H1 (cell line): ENCODE results near the gene FLRT1. TPM values are rescaled to one million over a fixed set of nuclear protein-coding genes. Genes with fewer than 3 reads are reported as not detected.

Experiments used
- CTCF ChIA-PET: fragments of 300-600 bp; sonication (Branson Sonifier 250); formaldehyde crosslinking; loops from one replicate; lab custom pipeline; 2021; ENCODE audit not compliant: partially characterized antibody; lab: Charles Lee
- POLR2A ChIA-PET: fragments of 300-600 bp; sonication (Branson Sonifier 250); formaldehyde crosslinking; loops from one replicate; lab custom pipeline; 2021; ENCODE audit warnings: inconsistent platforms; ENCODE audit not compliant: partially characterized antibody; lab: Charles Lee
- DNase-seq, 2 experiments: peaks; one replicate each; pipeline versions ENCODE4 v3.0.0 to v3.0.0-alpha.2; 2010 to 2022; ENCODE audit warnings: low spot score in 2 of 2, low read depth in 1 of 2, mixed read lengths in 1 of 2
- FAIRE-seq: peaks from 2 replicates; lab custom pipeline; 2011; peaks lifted over from hg19 to GRCh38; lab: Jason Lieb, UNC
- H2AFZ ChIP-seq: 2 replicates; pipeline ENCODE4 v1.8.1; 2012; ENCODE audit warnings: low read length, inconsistent platforms
- H2AK5ac ChIP-seq: 2 replicates; pipeline ENCODE4 v1.6.1; 2013; ENCODE audit warnings: low read depth, low read length
- H2BK120ac ChIP-seq: replicated peaks from 2 replicates; pipeline ENCODE3; 2013; ENCODE audit warnings: low read depth, low read length, inconsistent platforms
- H2BK12ac ChIP-seq: 2 replicates; pipeline ENCODE4 v1.6.1; 2013; ENCODE audit warnings: low read depth, low read length
- H2BK15ac ChIP-seq: 2 replicates; pipeline ENCODE4 v1.6.1; 2013; ENCODE audit warnings: low read length
- H2BK20ac ChIP-seq: 2 replicates; pipeline ENCODE4 v1.6.1; 2013; ENCODE audit warnings: low read length
- H2BK5ac ChIP-seq: 2 replicates; pipeline ENCODE4 v1.6.1; 2013; ENCODE audit warnings: low read depth, low read length
- H3K14ac ChIP-seq: 2 replicates; pipeline ENCODE4 v1.6.1; 2013; ENCODE audit warnings: inconsistent platforms; ENCODE audit not compliant: insufficient read length
- H3K18ac ChIP-seq: 2 replicates; pipeline ENCODE4 v1.6.1; 2013; ENCODE audit warnings: low read length; ENCODE audit errors: extremely low read depth
- H3K23ac ChIP-seq: 2 replicates; pipeline ENCODE4 v1.6.1; 2013; ENCODE audit warnings: inconsistent platforms; ENCODE audit not compliant: insufficient read length
- H3K23me2 ChIP-seq: 2 replicates; pipeline ENCODE4 v1.6.1; 2013; ENCODE audit warnings: low read depth, low read length
- H3K27ac ChIP-seq: 2 replicates; pipeline ENCODE4 v1.6.1; 2011; ENCODE audit warnings: low read depth, low read length, inconsistent platforms
- H3K27me3 ChIP-seq, 4 experiments: replicated peaks in 1 of 4; 1 replicate in 1 of 4; 2 replicates in 3 of 4; pipeline versions ENCODE4 v1.6.1 to v1.8.1; 2011 to 2013; ENCODE audit warnings: low read length in 3 of 4, mild to moderate bottlenecking in 3 of 4, inconsistent platforms in 2 of 4, mixed read lengths in 2 of 4, moderate library complexity in 1 of 4; ENCODE audit not compliant: control insufficient read depth in 3 of 4, insufficient read depth in 3 of 4; ENCODE audit errors: extremely low read depth in 1 of 4
- H3K36me3 ChIP-seq, 4 experiments: 2 replicates each; pipeline versions ENCODE4 v1.6.1 to v1.8.1; 2011 to 2013; ENCODE audit warnings: mild to moderate bottlenecking in 4 of 4, low read length in 3 of 4, moderate library complexity in 2 of 4, control low read depth in 1 of 4, inconsistent platforms in 1 of 4; ENCODE audit not compliant: insufficient read depth in 4 of 4, control insufficient read depth in 2 of 4
- H3K4ac ChIP-seq: replicated peaks from 2 replicates; pipeline ENCODE3; 2013; ENCODE audit warnings: low read length, low read depth, mixed read lengths, inconsistent platforms; ENCODE audit not compliant: insufficient read length
- H3K4me1 ChIP-seq, 4 experiments: replicated peaks in 1 of 4; 1 replicate in 1 of 4; 2 replicates in 3 of 4; pipeline versions ENCODE4 v1.6.1 to v1.8.1; 2011 to 2013; ENCODE audit warnings: low read length in 3 of 4, inconsistent platforms in 2 of 4, mixed read lengths in 1 of 4; ENCODE audit not compliant: insufficient read depth in 4 of 4, control insufficient read depth in 3 of 4
- H3K4me2 ChIP-seq, 2 experiments: 2 replicates each; pipeline versions ENCODE4 v1.6.1 to v1.8.1; 2011 to 2013; ENCODE audit warnings: low read depth in 2 of 2, low read length in 2 of 2, control low read depth in 1 of 2, inconsistent platforms in 1 of 2, mild to moderate bottlenecking in 1 of 2; ENCODE audit not compliant: insufficient read depth in 1 of 2
- H3K4me3 ChIP-seq, 4 experiments: fragments of 200-600, 300-600 bp in 1 of 4; sonication (generic), shearing (Covaris generic), sonication (Bioruptor Twin) in 1 of 4; 2 replicates each; pipeline versions ENCODE4 v1.5.1 to v1.8.1; 2011 to 2016; ENCODE audit warnings: low read length in 4 of 4, low read depth in 3 of 4, control low read depth in 2 of 4, inconsistent platforms in 2 of 4, mild to moderate bottlenecking in 2 of 4, mixed read lengths in 1 of 4, moderate library complexity in 1 of 4; ENCODE audit not compliant: insufficient read depth in 2 of 4; ENCODE audit errors: extremely low read depth in 1 of 4
- H3K56ac ChIP-seq: replicated peaks from 2 replicates; pipeline ENCODE3; 2013; ENCODE audit warnings: low read depth, mild to moderate bottlenecking, mixed read lengths, low read length, inconsistent platforms; ENCODE audit not compliant: insufficient read length
- H3K79me1 ChIP-seq: 2 replicates; pipeline ENCODE4 v1.6.1; 2013; ENCODE audit warnings: low read depth, low read length, control low read depth
- H3K79me2 ChIP-seq, 2 experiments: 2 replicates each; pipeline versions ENCODE4 v1.6.1 to v1.8.1; 2012 to 2013; ENCODE audit warnings: low read length in 2 of 2, mild to moderate bottlenecking in 2 of 2, inconsistent platforms in 1 of 2; ENCODE audit not compliant: insufficient read depth in 2 of 2, control insufficient read depth in 1 of 2
- H3K9ac ChIP-seq, 4 experiments: replicated peaks in 1 of 4; 1 replicate in 1 of 4; 2 replicates in 3 of 4; pipeline versions ENCODE4 v1.6.1 to v1.8.1; 2011 to 2013; ENCODE audit warnings: low read depth in 3 of 4, low read length in 3 of 4, control low read depth in 2 of 4, mild to moderate bottlenecking in 2 of 4, moderate library complexity in 2 of 4, inconsistent platforms in 1 of 4; ENCODE audit errors: extremely low read depth in 1 of 4
- H3K9me3 ChIP-seq, 2 experiments: 2 replicates each; pipeline versions ENCODE4 v1.6.1 to v1.8.1; 2012 to 2013; ENCODE audit warnings: mild to moderate bottlenecking in 2 of 2, moderate library complexity in 2 of 2, control low read depth in 1 of 2, inconsistent platforms in 1 of 2, low read depth in 1 of 2, low read length in 1 of 2, mixed read lengths in 1 of 2; ENCODE audit not compliant: insufficient read depth in 2 of 2
- H4K20me1 ChIP-seq, 2 experiments: replicated peaks in 1 of 2; 2 replicates each; pipeline versions ENCODE3 to v1.8.1; 2011 to 2013; ENCODE audit warnings: inconsistent platforms in 2 of 2, low read length in 2 of 2, mild to moderate bottlenecking in 1 of 2; ENCODE audit not compliant: insufficient read depth in 2 of 2, control insufficient read depth in 1 of 2
- H4K5ac ChIP-seq: 2 replicates; pipeline ENCODE4 v1.6.1; 2013; ENCODE audit warnings: low read length, low read depth, mixed read lengths, inconsistent platforms; ENCODE audit not compliant: insufficient read length
- H4K8ac ChIP-seq: 2 replicates; pipeline ENCODE4 v1.8.0; 2013; ENCODE audit warnings: mild to moderate bottlenecking, moderate library complexity, low read length, inconsistent platforms; ENCODE audit not compliant: insufficient read depth; ENCODE audit errors: extremely low read depth
- H4K91ac ChIP-seq: replicated peaks from 2 replicates; pipeline ENCODE3; 2013; ENCODE audit warnings: low read length, mixed read lengths, inconsistent platforms; ENCODE audit not compliant: insufficient read length
- CREB1 ChIP-seq: IDR thresholded peaks from 2 replicates; pipeline ENCODE4 v1.6.1; 2012; ENCODE audit warnings: inconsistent platforms
- HDAC6 ChIP-seq: IDR thresholded peaks from one replicate; pipeline ENCODE4 v1.7.1; 2012; ENCODE audit warnings: low read depth, mild to moderate bottlenecking, inconsistent platforms, low read length, moderate library complexity
- JUN ChIP-seq: IDR thresholded peaks from 2 replicates; pipeline ENCODE4 v1.6.1; 2011; ENCODE audit warnings: low read depth, mild to moderate bottlenecking, improper control_type of control experiment, low read length
- JUND ChIP-seq: IDR thresholded peaks from 2 replicates; pipeline ENCODE4 v1.6.1; 2011; ENCODE audit warnings: mild to moderate bottlenecking, improper control_type of control experiment, low read length
- RXRA ChIP-seq: IDR thresholded peaks from 2 replicates; pipeline ENCODE4 v1.6.1; 2011; ENCODE audit warnings: low read depth, mild to moderate bottlenecking, low read length, moderate library complexity; ENCODE audit not compliant: insufficient read depth
- TEAD4 ChIP-seq: IDR thresholded peaks from 2 replicates; pipeline ENCODE4 v1.6.1; 2012; ENCODE audit warnings: low read depth, low read length, inconsistent platforms, mixed read lengths
- WGBS, 2 experiments: shearing (Covaris generic) in 1 of 2; methylation state at CpG; one replicate each; pipeline versions ENCODE4 v1.1.6 to v1.1.7; 2013 to 2015; ENCODE audit warnings: low lambda C conversion rate in 2 of 2, mixed read lengths in 2 of 2, inconsistent platforms in 1 of 2, low coverage in 1 of 2, missing lambda C conversion rate in 1 of 2; ENCODE audit not compliant: insufficient replicate concordance in 2 of 2, insufficient coverage in 1 of 2, insufficient read length in 1 of 2; ENCODE audit errors: extremely low coverage in 1 of 2, missing lambda C conversion rate in 1 of 2; 5-methylcytosine and 5-hydroxymethylcytosine counted together
- polyA plus RNA-seq, 7 experiments: library from polyadenylated mRNA; depleted of rRNA in 3 of 7; stranded (reverse) in 5 of 7; unstranded in 2 of 7; fragments of >200 nt in 5 of 7; fragments of 200-250 nt in 2 of 7; gene quantifications; 1 replicate in 5 of 7; 2 replicates in 1 of 7; 4 replicates in 1 of 7; pipeline versions ENCODE4 v1.2.1 to v1.2.3, GENCODE V29; 2011 to 2013; ENCODE audit warnings: missing spikeins in 2 of 7, mixed read lengths in 2 of 7
- total RNA-seq: library from RNA; stranded (reverse); fragmentation: NEBNext Ultra II Directional; extraction: Animal tissue kit (Norgen Biotek cat#: 25700); gene quantifications from 2 replicates; pipeline ENCODE4 v1.2.1, GENCODE V29; 2021
- TF ChIP-seq, protein P1 (sequence below): IDR thresholded peaks from 2 replicates; pipeline ENCODE4 v1.6.1; 2011; ENCODE audit warnings: low read length, improper control_type of control experiment
- TF ChIP-seq, protein P2 (sequence below): IDR thresholded peaks from 2 replicates; pipeline ENCODE4 v1.6.1; 2012; ENCODE audit warnings: inconsistent platforms
- TF ChIP-seq, protein P3 (sequence below): IDR thresholded peaks from 2 replicates; pipeline ENCODE4 v1.6.1; 2011; ENCODE audit warnings: low read depth, mild to moderate bottlenecking, low read length; ENCODE audit not compliant: insufficient read depth

FLRT1 gene
- total and polyA plus RNA-seq, 2 of the 8 experiments (the other 6 are each of a cell fraction or from before 2014, with no cell fraction given) = 0.14 to 0.28 TPM

DNA sequence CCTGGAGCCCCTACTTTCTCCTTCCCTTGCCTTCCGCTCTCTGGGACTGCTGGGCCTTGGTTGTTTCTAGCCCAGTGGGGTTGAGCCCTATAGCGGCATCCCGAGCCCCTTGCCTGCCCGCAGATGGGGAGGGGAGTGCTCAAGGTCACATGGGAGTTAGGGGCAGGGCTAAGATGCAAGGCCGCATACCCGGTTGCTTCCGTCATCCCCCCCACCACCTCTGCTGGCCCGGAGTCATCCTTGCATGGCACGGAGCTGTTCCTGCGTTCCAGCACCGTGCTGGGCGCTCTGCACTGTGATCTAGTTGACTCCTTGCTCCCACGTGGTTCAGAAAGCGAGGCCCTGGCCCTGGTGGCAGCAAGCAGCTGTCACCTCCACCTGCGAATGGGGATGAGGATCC lies 18.0 kb downstream of the FLRT1 start:
- H3K4ac ChIP-seq = no peak overlapping the region
- H3K9me3 ChIP-seq = no peaks in the 10 kb centered on the region
- FAIRE-seq (no peak), DNase-seq (peak; percentile 65 to 78)
- no peak overlapping the region for H4K5ac ChIP-seq
- H4K91ac ChIP-seq = no peak overlapping the region
- H2BK20ac ChIP-seq = no peak overlapping the region
- peaks cover 3 to 6% of the 10 kb centered on the region in 2 experiments for H4K20me1 ChIP-seq
- no peak overlapping the region for H2BK5ac ChIP-seq
- no peak overlapping the region for H3K56ac ChIP-seq
- TF ChIP-seq CREB1 (0 out of 2 replicates have a peak, but pooled peaks have one; percentile 23), TEAD4 (peak; percentile 81), RXRA (no peak), JUN (0 out of 2 replicates have a peak, but pooled peaks have one; percentile 25), JUND (peak; percentile 79; the same call in 1 of the 2 replicates), HDAC6 (no peak)
- TF ChIP-seq, protein P1, sequence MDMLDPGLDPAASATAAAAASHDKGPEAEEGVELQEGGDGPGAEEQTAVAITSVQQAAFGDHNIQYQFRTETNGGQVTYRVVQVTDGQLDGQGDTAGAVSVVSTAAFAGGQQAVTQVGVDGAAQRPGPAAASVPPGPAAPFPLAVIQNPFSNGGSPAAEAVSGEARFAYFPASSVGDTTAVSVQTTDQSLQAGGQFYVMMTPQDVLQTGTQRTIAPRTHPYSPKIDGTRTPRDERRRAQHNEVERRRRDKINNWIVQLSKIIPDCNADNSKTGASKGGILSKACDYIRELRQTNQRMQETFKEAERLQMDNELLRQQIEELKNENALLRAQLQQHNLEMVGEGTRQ = peak; percentile 78
- TF ChIP-seq, protein P2, sequence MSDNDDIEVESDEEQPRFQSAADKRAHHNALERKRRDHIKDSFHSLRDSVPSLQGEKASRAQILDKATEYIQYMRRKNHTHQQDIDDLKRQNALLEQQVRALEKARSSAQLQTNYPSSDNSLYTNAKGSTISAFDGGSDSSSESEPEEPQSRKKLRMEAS = peak; percentile 53; the same call in 1 of the 2 replicates
- TF ChIP-seq, protein P3, sequence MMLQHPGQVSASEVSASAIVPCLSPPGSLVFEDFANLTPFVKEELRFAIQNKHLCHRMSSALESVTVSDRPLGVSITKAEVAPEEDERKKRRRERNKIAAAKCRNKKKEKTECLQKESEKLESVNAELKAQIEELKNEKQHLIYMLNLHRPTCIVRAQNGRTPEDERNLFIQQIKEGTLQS = peak; percentile 39; the same call in 1 of the 2 replicates
- H3K4me1 ChIP-seq = peaks cover 6 to 25% (median 22%) of the 10 kb centered on the region in 4 experiments
- no peak overlapping the region for H2AFZ ChIP-seq
- H3K23me2 ChIP-seq = peaks cover 2% of the 10 kb centered on the region; the same call in 1 of the 2 replicates
- H3K9ac ChIP-seq = no peak overlapping the region; a peak in 1 of 7 replicates
- no peaks in the 10 kb centered on the region for H3K79me2 ChIP-seq
- no peak overlapping the region for H2BK120ac ChIP-seq
- no peak overlapping the region for H3K23ac ChIP-seq
- H4K8ac ChIP-seq = peak overlapping the region; percentile 47; the same call in 1 of the 2 replicates
- ChIA-PET POLR2A (interaction anchor here (1.0 to 1.1 kb wide), 3 partner anchors 15 to 112 kb away, joined by 3 read pairs; no protein-coding TSS in a partner anchor), CTCF (interaction anchor here (1.0 to 7.7 kb wide), 5 partner anchors 12 to 96 kb away, joined by 3 to 42 read pairs (median 3); no protein-coding TSS in a partner anchor)
- no peak overlapping the region for H3K14ac ChIP-seq
- peaks cover 6 to 73% (median 51%) of the 10 kb centered on the region in 4 experiments for H3K27me3 ChIP-seq
- H2BK15ac ChIP-seq = peak overlapping the region; percentile 81
- no peak overlapping the region; the same call in 1 of the 2 replicates for H2AK5ac ChIP-seq
- H3K36me3 ChIP-seq = no peaks in the 10 kb centered on the region
- peak overlapping the region; percentile 40; the same call in 1 of the 2 replicates for H3K18ac ChIP-seq
- H3K79me1 ChIP-seq = no peaks in the 10 kb centered on the region
- no peak overlapping the region for H3K27ac ChIP-seq
- H2BK12ac ChIP-seq = peak overlapping the region; percentile 87; the same call in 1 of the 2 replicates
- peak overlapping the region; percentile 8 to 43 for H3K4me2 ChIP-seq
- 24% methylated on average over 15 of the region's 15 CpGs; no CpG with 5 or more reads in 1 of the 2 experiments for WGBS, 2 experiments
- peak overlapping the region in 1 of 4 experiments; percentile 17; a peak in 1 of 8 replicates for H3K4me3 ChIP-seq
